ENCODE measurements around the gene NME1. TPM values are rescaled to one million over a fixed set of nuclear protein-coding genes. Genes with fewer than 3 reads are reported as not detected.
A peak's percentile ranks its signal among the peaks of the same experiment; 100 is the strongest.

Gene NME1
- total and polyA plus RNA-seq, 9 of the 15 experiments (the other 6 are each of a cell fraction or from before 2014, with no cell fraction given), result 449 to 1,588 (median 604) TPM

- peak in 1 of 2 experiments; percentile 96; a peak in 2 of 4 replicates for TF ChIP-seq ZNF639 (CRISPR knock-in tag; conservative IDR thresholded peaks at IDR 0.05 in 1 of 2, IDR thresholded peaks at IDR 0.05 in 1 of 2)
- peak in 1 of 2 experiments; percentile 98; a peak in 2 of 3 replicates for TF ChIP-seq CBX3 (IDR thresholded peaks at IDR 0.05; ENCODE audit: borderline replicate concordance in 1 of 2, low read length in 2 of 2)
- peak; percentile 89 for TF ChIP-seq CBFB (CRISPR knock-in tag; IDR thresholded peaks at IDR 0.05)
- peak; percentile 83 for TF ChIP-seq ELF1 (tag; IDR thresholded peaks at IDR 0.05)
- TF ChIP-seq COPS2 (conservative IDR thresholded peaks at IDR 0.05), result no peak
- no peak for TF ChIP-seq ADNP (tag; IDR thresholded peaks at IDR 0.05)
- TF ChIP-seq RBFOX2 (IDR thresholded peaks at IDR 0.05; ENCODE audit: low read depth, low read length), result peak; percentile 95
- no peak for TF ChIP-seq DDX20 (tag; IDR thresholded peaks at IDR 0.05; ENCODE audit: low read depth)
- no peak; the same call in 1 of the 2 replicates for TF ChIP-seq STAT6 (CRISPR knock-in tag; IDR thresholded peaks at IDR 0.05)
- peak; percentile 91 for TF ChIP-seq ETV5 (CRISPR knock-in tag; IDR thresholded peaks at IDR 0.05; ENCODE audit: low read depth)
- TF ChIP-seq GABPB2 (CRISPR knock-in tag; conservative IDR thresholded peaks at IDR 0.05), result no peak
- peak; percentile 70 for TF ChIP-seq MEF2A (IDR thresholded peaks at IDR 0.05; ENCODE audit: control insufficient read depth, low read depth, low read length)
- TF ChIP-seq DMBX1 (CRISPR knock-in tag; IDR thresholded peaks at IDR 0.05; ENCODE audit: borderline replicate concordance), result no peak
- peak; percentile 65; the same call in 1 of the 2 replicates for TF ChIP-seq NCOR1 (IDR thresholded peaks at IDR 0.05)
- 0 out of 2 replicates have a peak, but pooled peaks have one; percentile 31 for TF ChIP-seq ZNF197 (CRISPR knock-in tag; IDR thresholded peaks at IDR 0.05; ENCODE audit: low read depth)
- TF ChIP-seq KAT2B (IDR thresholded peaks at IDR 0.05; ENCODE audit: low read depth, low read length), result no peak
- TF ChIP-seq SIRT6 (IDR thresholded peaks at IDR 0.05; ENCODE audit: low read depth, low read length), result no peak
- no peak for TF ChIP-seq U2AF1 (optimal IDR thresholded peaks at IDR 0.05; ENCODE audit: low read depth, low read length)
- TF ChIP-seq NUFIP1 (IDR thresholded peaks at IDR 0.05; ENCODE audit: partially characterized antibody), result no peak
- TF ChIP-seq CCNT2 (IDR thresholded peaks at IDR 0.05; ENCODE audit: borderline replicate concordance, extremely low read depth, insufficient read length, low read depth, low read length), result peak; percentile 61
- TF ChIP-seq ZNF140 (CRISPR knock-in tag; IDR thresholded peaks at IDR 0.05), result no peak
- no peak for TF ChIP-seq HOXB6 (CRISPR knock-in tag; IDR thresholded peaks at IDR 0.05; ENCODE audit: borderline replicate concordance)
- no peak for TF ChIP-seq ZNF707 (CRISPR knock-in tag; conservative IDR thresholded peaks at IDR 0.05)
- TF ChIP-seq ARID1B (IDR thresholded peaks at IDR 0.05), result peak; percentile 68
These were observed at the start of gene NME1 (continued) for GRCh38 chr17:51153210-51154072.

Measured in K562 (cell line).